HEK293 (cell line): ENCODE measurements around the gene PDLIM4.

Experiments
- FEZF1 ChIP-seq: fragments of 450-650 bp; formaldehyde crosslinking; IDR thresholded peaks from 2 replicates; pipeline ENCODE4 v1.5.1; 2016; ENCODE audit warnings: missing biosample characterization, missing genetic modification characterization
- GLI2 ChIP-seq: fragments of 450-650 bp; formaldehyde crosslinking; IDR thresholded peaks from 2 replicates; pipeline ENCODE4; 2017; ENCODE audit warnings: missing biosample characterization, missing genetic modification characterization, low read depth, borderline replicate concordance
- GLIS2 ChIP-seq: fragments of 450-650 bp; formaldehyde crosslinking; IDR thresholded peaks from 2 replicates; pipeline ENCODE4 v1.5.1; 2016; ENCODE audit warnings: missing biosample characterization, missing genetic modification characterization
- SCRT2 ChIP-seq: fragments of 450-650 bp; formaldehyde crosslinking; IDR thresholded peaks from 2 replicates; pipeline ENCODE4 v1.5.1; 2016; ENCODE audit warnings: missing biosample characterization, missing genetic modification characterization
- TRIM28 ChIP-seq: IDR thresholded peaks from 2 replicates; pipeline ENCODE4 v1.6.1; 2011; ENCODE audit warnings: low read length, control low read depth, borderline replicate concordance
- WT1 ChIP-seq: fragments of 450-650 bp; formaldehyde crosslinking; IDR thresholded peaks from 2 replicates; pipeline ENCODE4 v1.5.1; 2016; ENCODE audit warnings: missing biosample characterization, missing genetic modification characterization
- YY2 ChIP-seq: fragments of 450-650 bp; formaldehyde crosslinking; IDR thresholded peaks from 2 replicates; pipeline ENCODE4 v1.5.1; 2016; ENCODE audit warnings: missing biosample characterization, missing genetic modification characterization
- ZBTB17 ChIP-seq: fragments of 450-650 bp; formaldehyde crosslinking; IDR thresholded peaks from 2 replicates; pipeline ENCODE4 v1.5.1; 2016; ENCODE audit warnings: missing biosample characterization, missing genetic modification characterization
- ZBTB26 ChIP-seq: fragments of 450-650 bp; formaldehyde crosslinking; optimal IDR thresholded peaks from 2 replicates; pipeline ENCODE3; 2016; ENCODE audit warnings: missing biosample characterization, mild to moderate bottlenecking, missing genetic modification characterization
- ZFP41 ChIP-seq: fragments of 450-650 bp; formaldehyde crosslinking; IDR thresholded peaks from 2 replicates; pipeline ENCODE4 v1.5.1; 2016; ENCODE audit warnings: missing biosample characterization, missing genetic modification characterization, borderline replicate concordance
- ZFP69B ChIP-seq: fragments of 450-650 bp; formaldehyde crosslinking; IDR thresholded peaks from 2 replicates; pipeline ENCODE4 v1.5.1; 2016; ENCODE audit warnings: missing biosample characterization, missing genetic modification characterization
- ZIC2 ChIP-seq: fragments of 450-650 bp; formaldehyde crosslinking; IDR thresholded peaks from 2 replicates; pipeline ENCODE4 v1.5.1; 2016; ENCODE audit warnings: missing biosample characterization, missing genetic modification characterization
- ZNF174 ChIP-seq: fragments of 450-650 bp; formaldehyde crosslinking; IDR thresholded peaks from 2 replicates; pipeline ENCODE4 v1.5.0; 2017; ENCODE audit warnings: missing biosample characterization, mild to moderate bottlenecking, missing genetic modification characterization
- ZNF26 ChIP-seq: fragments of 450-650 bp; formaldehyde crosslinking; IDR thresholded peaks from 2 replicates; pipeline ENCODE4 v1.5.1; 2016; ENCODE audit warnings: missing biosample characterization, missing genetic modification characterization
- ZNF280C ChIP-seq: fragments of 450-650 bp; formaldehyde crosslinking; IDR thresholded peaks from 2 replicates; pipeline ENCODE4 v1.5.1; 2016; ENCODE audit warnings: missing biosample characterization, missing genetic modification characterization
- ZNF280D ChIP-seq: fragments of 450-650 bp; formaldehyde crosslinking; IDR thresholded peaks from 2 replicates; pipeline ENCODE4 v1.5.1; 2016; ENCODE audit warnings: missing biosample characterization, missing genetic modification characterization
- ZNF514 ChIP-seq: fragments of 450-650 bp; formaldehyde crosslinking; IDR thresholded peaks from 2 replicates; pipeline ENCODE4 v1.5.1; 2016; ENCODE audit warnings: missing biosample characterization, missing genetic modification characterization
- ZNF518A ChIP-seq: fragments of 450-650 bp; formaldehyde crosslinking; conservative IDR thresholded peaks from 2 replicates; pipeline ENCODE4 v1.5.1; 2016; ENCODE audit warnings: low read depth, missing biosample characterization, missing genetic modification characterization
- ZNF660 ChIP-seq: fragments of 450-650 bp; IDR thresholded peaks from 2 replicates; pipeline ENCODE4 v1.5.1; 2018; ENCODE audit warnings: missing biosample characterization, mild to moderate bottlenecking, missing genetic modification characterization
- ZNF768 ChIP-seq: fragments of 450-650 bp; formaldehyde crosslinking; IDR thresholded peaks from 2 replicates; pipeline ENCODE4 v1.5.1; 2018; ENCODE audit warnings: missing biosample characterization, mild to moderate bottlenecking, missing genetic modification characterization

The PDLIM4 gene

GRCh38 chr5:132264546-132265335 lies 7.2 kb downstream of the PDLIM4 start (continued):
- TF ChIP-seq ZBTB26 (tag by site-specific recombination) (no peak), ZBTB17 (tag by site-specific recombination) (no peak), ZNF660 (tag by site-specific recombination) (no peak), ZNF280C (tag by site-specific recombination) (no peak), ZNF174 (tag by site-specific recombination) (no peak), ZNF514 (tag by site-specific recombination) (no peak), ZNF26 (tag by site-specific recombination) (no peak), SCRT2 (peak; percentile 82), YY2 (no peak), GLI2 (tag by site-specific recombination) (no peak), WT1 (tag by site-specific recombination) (no peak), ZIC2 (tag by site-specific recombination) (peak; percentile 87), ZNF280D (no peak), ZFP41 (tag by site-specific recombination) (no peak), TRIM28 (no peak), ZNF768 (tag by site-specific recombination) (no peak), ZFP69B (tag by site-specific recombination) (no peak), GLIS2 (0 out of 2 replicates have a peak, but pooled peaks have one; percentile 26), FEZF1 (tag by site-specific recombination) (no peak), ZNF518A (tag by site-specific recombination) (no peak)
